GM19043 (cell line): ENCODE data around the gene HYDIN.
"Not testable (repeated sequence)": the region's sequence is repeated elsewhere in the genome, so short reads cannot be mapped to it uniquely, and the experiment has no call there.

ENCODE experiments used
- ATAC-seq: cut with Tn5 transposase; IDR thresholded peaks from one replicate; pipeline ENCODE4 v1.9.1; 2021; ENCODE audit warnings: low read depth; ENCODE audit not compliant: unreplicated experiment

The HYDIN gene

GRCh38 chr16:71015419-71015818, 215.1 kb downstream of the HYDIN start:
- not testable (repeated sequence) for ATAC-seq

DNA sequence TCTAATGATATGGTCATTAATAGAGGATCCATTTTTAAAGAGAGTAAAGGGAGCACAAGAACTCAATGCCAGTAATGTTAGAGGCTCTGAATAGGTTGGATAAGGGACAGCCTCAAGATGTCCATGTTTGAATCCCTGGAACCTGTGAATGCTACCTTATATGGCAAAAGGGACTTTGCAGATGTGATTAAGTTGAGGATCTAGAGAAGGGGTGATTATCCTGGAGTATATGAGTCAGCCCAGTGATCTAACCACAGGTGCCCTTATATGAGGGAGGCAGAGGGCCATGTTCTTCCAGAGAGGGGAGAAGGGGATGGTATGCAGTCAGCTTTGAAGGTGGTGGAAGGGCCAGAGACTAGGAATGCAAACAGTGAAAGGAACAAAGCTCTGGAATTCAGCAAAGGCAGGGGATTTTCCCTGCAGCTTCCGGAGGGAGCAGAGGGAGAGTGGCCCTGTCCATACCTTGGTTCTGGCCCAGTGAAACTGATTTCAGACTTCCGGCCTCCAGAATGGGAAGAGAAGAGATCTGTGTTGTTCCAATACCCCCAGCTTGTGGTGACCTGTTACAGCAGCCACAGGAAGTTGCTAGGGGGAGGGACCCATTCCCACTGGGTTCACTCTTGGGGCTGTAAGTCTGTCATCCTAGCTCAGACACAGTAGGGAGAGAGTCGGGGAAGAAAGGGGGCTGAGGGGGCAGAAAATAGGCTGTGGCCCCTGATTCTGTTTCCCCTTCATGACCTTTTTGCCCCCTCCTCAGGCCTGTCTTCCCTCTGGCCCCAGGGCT, 220.9 kb downstream of the HYDIN start:
- ATAC-seq: not testable (repeated sequence)

- not testable (repeated sequence) for ATAC-seq
Observed at GRCh38 chr16:71006516-71006915, 224.0 kb downstream of the HYDIN start.

- not testable (repeated sequence) for ATAC-seq
Observed at GRCh38 chr16:70999735-71000134, 230.8 kb downstream of the HYDIN start.

- ATAC-seq: not testable (repeated sequence)
Observed at GRCh38 chr16:70995799-70996198, 234.7 kb downstream of the HYDIN start.

GRCh38 chr16:70992511-70992910, 238.0 kb downstream of the HYDIN start:
- not testable (repeated sequence) for ATAC-seq

GRCh38 chr16:70987019-70987715, 243.4 kb downstream of the HYDIN start:
- ATAC-seq: not testable (repeated sequence)

GRCh38 chr16:70984675-70985074, 245.8 kb downstream of the HYDIN start:
- ATAC-seq: not testable (repeated sequence)

- ATAC-seq: not testable (repeated sequence)
Observed at GRCh38 chr16:70968332-70968731, 262.2 kb downstream of the HYDIN start.

GRCh38 chr16:70960169-70960568, 270.4 kb downstream of the HYDIN start:
- not testable (repeated sequence) for ATAC-seq

- ATAC-seq: not testable (repeated sequence)
Observed at GRCh38 chr16:70954922-70955321, 275.6 kb downstream of the HYDIN start.

DNA sequence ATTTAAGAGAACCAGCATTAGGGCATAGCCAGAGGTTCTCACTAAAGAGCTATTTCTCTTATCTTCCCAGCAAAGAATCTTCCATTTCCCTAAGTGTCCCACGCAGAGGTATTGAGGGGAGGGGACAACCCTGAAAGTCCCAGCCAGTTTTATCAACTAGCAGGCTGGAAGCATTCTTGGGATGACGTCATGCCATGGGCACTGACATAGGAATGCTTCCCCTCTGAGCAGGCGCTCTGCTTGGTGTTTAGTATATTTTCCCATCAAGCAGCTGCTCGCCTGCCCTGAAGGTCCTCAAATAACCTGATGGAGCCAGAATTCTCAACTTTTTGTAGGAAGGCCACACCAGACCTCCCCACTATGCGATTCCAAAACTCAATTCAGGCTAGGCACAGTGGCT, 276.7 kb downstream of the HYDIN start:
- ATAC-seq: not testable (repeated sequence)

- ATAC-seq: not testable (repeated sequence)
Observed at GRCh38 chr16:70943551-70943950, 287.0 kb downstream of the HYDIN start.

DNA sequence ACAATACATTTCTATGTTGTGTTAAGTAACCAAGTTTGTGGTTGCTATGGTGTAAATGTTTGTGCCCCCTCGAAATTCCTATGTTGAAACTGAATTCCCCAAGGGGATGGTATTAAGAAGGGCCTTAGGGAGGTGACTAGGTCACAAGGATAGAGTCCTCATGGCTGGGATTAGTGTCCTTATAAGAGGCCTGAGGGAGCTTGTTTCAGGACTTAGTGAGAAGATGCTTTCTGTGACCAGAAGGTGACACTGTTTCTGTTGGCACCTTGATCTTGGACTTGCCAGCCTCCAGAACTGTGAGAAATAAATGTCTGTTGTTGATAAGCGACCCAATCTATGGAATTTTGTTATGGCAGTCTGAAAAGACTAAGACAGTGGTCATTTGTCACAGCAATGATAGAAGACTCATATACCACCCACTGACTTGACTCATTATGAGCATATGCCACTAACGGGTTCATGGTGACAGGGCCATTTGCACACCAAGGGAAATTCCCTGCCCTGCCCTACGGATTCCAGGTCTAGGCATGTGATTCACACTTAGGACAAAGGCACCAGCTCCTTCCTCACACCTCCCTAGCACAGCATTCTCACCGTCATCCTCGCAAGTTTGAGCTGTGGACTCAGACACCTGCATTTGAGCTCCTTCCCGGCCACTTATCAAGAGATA, 290.7 kb downstream of the HYDIN start:
- ATAC-seq: not testable (repeated sequence)

DNA sequence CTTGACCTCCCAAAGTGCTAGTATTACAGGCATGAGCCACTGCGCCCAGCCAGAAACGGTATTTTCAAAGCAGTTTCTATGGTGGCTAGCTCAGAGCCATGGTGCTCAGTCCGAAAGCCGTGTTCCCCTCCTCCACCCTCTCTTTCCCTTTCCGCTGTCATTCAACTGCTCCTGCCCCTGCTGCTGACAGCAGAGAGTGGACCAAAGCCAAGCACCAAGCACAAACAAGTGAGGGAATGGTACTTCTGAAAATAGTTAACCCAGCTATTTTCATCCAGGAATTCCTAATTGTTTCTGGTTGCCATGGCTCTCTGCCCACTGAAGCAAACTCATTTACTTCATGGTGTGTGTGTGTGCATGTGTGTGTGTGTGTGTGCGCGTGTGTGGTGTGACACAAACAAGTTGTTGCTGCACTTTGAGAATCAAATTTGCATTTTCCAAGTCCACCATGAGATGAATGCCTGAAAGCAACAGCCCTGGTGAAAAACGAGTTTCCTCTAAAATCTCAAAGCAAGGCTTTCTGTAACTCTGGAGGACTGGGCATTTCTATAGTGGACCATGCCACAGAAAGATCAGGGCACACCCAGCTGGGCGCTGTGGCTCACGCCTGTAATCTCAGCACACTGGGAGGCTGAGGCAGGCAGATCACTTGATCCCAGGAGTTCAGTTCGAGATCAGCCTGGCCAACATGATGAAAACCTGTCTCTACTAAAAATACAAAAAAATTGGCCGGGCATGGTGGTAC, 293.6 kb downstream of the HYDIN start:
- not testable (repeated sequence) for ATAC-seq

- ATAC-seq: not testable (repeated sequence)
Observed at GRCh38 chr16:70935325-70935724, 295.2 kb downstream of the HYDIN start.

GRCh38 chr16:70933746-70934145, 296.8 kb downstream of the HYDIN start:
- not testable (repeated sequence) for ATAC-seq

- ATAC-seq: not testable (repeated sequence)
Observed at GRCh38 chr16:70930757-70931156, 299.8 kb downstream of the HYDIN start.

DNA sequence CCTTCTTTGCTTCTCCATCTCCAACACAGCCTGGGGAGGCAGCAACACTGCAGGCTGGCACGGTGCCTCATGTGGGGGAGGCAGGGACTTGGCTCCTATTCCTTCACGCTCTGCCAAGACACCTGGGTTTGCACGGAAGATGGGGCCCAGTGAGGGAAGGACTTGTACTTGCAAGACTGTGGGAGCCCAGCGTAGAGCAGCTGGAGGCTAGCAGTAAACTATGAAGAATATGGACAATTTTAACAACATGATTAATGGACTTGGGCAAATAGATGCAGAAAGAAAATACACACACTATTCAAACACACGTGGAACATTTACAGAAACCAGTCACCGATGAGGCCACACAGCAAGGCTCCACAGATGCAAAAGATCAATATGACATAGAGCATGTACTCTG, 308.4 kb downstream of the HYDIN start:
- not testable (repeated sequence) for ATAC-seq

DNA sequence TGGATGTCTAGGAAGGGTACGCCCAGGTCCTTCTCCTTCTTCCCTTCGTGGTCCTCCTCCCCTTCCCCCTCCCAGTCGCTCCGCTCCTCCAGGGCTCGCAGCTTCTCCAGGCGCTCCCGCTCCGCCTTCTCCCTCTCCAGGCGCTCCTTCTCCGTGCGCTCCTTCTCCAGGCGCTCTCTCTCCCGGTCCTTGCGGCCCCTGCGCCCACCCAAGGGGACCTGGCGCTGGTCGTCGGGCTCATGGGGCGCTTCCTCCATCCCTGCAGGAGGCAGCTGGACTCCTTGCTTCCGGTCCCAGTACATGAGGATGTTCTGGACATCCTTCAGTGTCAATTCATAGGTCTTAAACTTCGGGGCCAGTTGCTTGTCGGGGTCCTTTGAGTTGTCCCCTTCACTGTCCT, 309.9 kb downstream of the HYDIN start:
- ATAC-seq: not testable (repeated sequence)
